Measurements from ENCODE around the gene NCAPG2.
A peak's percentile ranks its signal among the peaks of the same experiment; 100 is the strongest.

NCAPG2 gene

GRCh38 chr7:158734861-158735260, 30.3 kb upstream of the NCAPG2 start:
- DNase-seq (ENCODE audit: low spot score) = no peak

GRCh38 chr7:158733775-158734494, 29.3 kb upstream of the NCAPG2 start:
- no peak for DNase-seq (ENCODE audit: low spot score)

- DNase-seq (ENCODE audit: low spot score) = no peak
Observed at GRCh38 chr7:158733220-158733519, 28.6 kb upstream of the NCAPG2 start.

GRCh38 chr7:158732494-158733219, 28.1 kb upstream of the NCAPG2 start:
- DNase-seq (ENCODE audit: low spot score) = no peak

GRCh38 chr7:158731761-158732160, 27.2 kb upstream of the NCAPG2 start:
- no peak for DNase-seq (ENCODE audit: low spot score)

- DNase-seq (ENCODE audit: low spot score) = no peak
Observed at GRCh38 chr7:158730383-158731346, 26.1 kb upstream of the NCAPG2 start.

- no peak for DNase-seq (ENCODE audit: low spot score)
Observed at GRCh38 chr7:158729646-158730382, 25.2 kb upstream of the NCAPG2 start.

- no peak for DNase-seq (ENCODE audit: low spot score)
Observed at GRCh38 chr7:158728911-158729645, 24.5 kb upstream of the NCAPG2 start.

- no peak for DNase-seq (ENCODE audit: low spot score)
Observed at GRCh38 chr7:158727690-158728089, 23.1 kb upstream of the NCAPG2 start.

GRCh38 chr7:158726277-158726807, 21.7 kb upstream of the NCAPG2 start:
- DNase-seq (ENCODE audit: low spot score) = no peak

GRCh38 chr7:158725506-158725800, 20.8 kb upstream of the NCAPG2 start:
- no peak for DNase-seq (ENCODE audit: low spot score)

- no peak for DNase-seq (ENCODE audit: low spot score)
Observed at GRCh38 chr7:158724658-158725505, 20.3 kb upstream of the NCAPG2 start.

- no peak for DNase-seq (ENCODE audit: low spot score)
Observed at GRCh38 chr7:158723714-158724385, 19.2 kb upstream of the NCAPG2 start.

GRCh38 chr7:158723266-158723665, 18.7 kb upstream of the NCAPG2 start:
- no peak for DNase-seq (ENCODE audit: low spot score)

GRCh38 chr7:158722574-158723237, 18.1 kb upstream of the NCAPG2 start:
- DNase-seq (ENCODE audit: low spot score) = no peak

- no peak for DNase-seq (ENCODE audit: low spot score)
Observed at GRCh38 chr7:158720112-158720511, 15.5 kb upstream of the NCAPG2 start.

GRCh38 chr7:158716802-158717201, 12.2 kb upstream of the NCAPG2 start:
- no peak for DNase-seq (ENCODE audit: low spot score)

- DNase-seq (ENCODE audit: low spot score) = peak; percentile 23
Observed at GRCh38 chr7:158710651-158711102, 6.1 kb upstream of the NCAPG2 start.

GRCh38 chr7:158707610-158708009, 3.0 kb upstream of the NCAPG2 start:
- no peak for DNase-seq (ENCODE audit: low spot score)

Measured in GM03348 (cell line).